Calu3 (cell line): ENCODE results near the gene KCNT2. TPM values are rescaled to one million over a fixed set of nuclear protein-coding genes. Genes with fewer than 3 reads are reported as not detected.

Source experiments
- BruUV-seq: library from RNA; stranded (reverse); fragments of 400-500 nt; replicated peaks from 2 replicates; lab custom pipeline; 2021; lab: Mats Ljungman, UMichigan
- CTCF ChIA-PET: fragments of 300-600 bp; sonication (Branson Sonifier 250); formaldehyde crosslinking; loops from one replicate; lab custom pipeline; 2022; ENCODE audit warnings: antibody characterized with exemption; lab: Charles Lee
- DNase-seq: peaks from one replicate; pipeline ENCODE4 v3.0.0; 2022
- H3K27ac Mint-ChIP-seq: one replicate; pipeline ENCODE4 v1.8.0; 2022; ENCODE audit warnings: mixed read lengths; ENCODE audit not compliant: unreplicated experiment
- H3K27me3 Mint-ChIP-seq: one replicate; pipeline ENCODE4 v1.8.0; 2022; ENCODE audit warnings: mixed read lengths; ENCODE audit not compliant: unreplicated experiment
- H3K36me3 Mint-ChIP-seq: one replicate; pipeline ENCODE4 v1.8.0; 2022; ENCODE audit warnings: mild to moderate bottlenecking, moderate library complexity, mixed read lengths; ENCODE audit not compliant: insufficient read depth, unreplicated experiment
- H3K4me1 Mint-ChIP-seq: one replicate; pipeline ENCODE4 v1.8.0; 2022; ENCODE audit warnings: mild to moderate bottlenecking, low read depth, mixed read lengths; ENCODE audit not compliant: unreplicated experiment
- H3K4me3 Mint-ChIP-seq: one replicate; pipeline ENCODE4 v1.8.0; 2022; ENCODE audit warnings: mild to moderate bottlenecking, low read depth, moderate library complexity, mixed read lengths; ENCODE audit not compliant: unreplicated experiment
- H3K9me3 Mint-ChIP-seq: one replicate; pipeline ENCODE4 v1.8.0; 2022; ENCODE audit warnings: low read depth, mixed read lengths; ENCODE audit not compliant: unreplicated experiment
- intact Hi-C: fragments of 100-400 bp; cut with micrococcal nuclease; formaldehyde crosslinking; loops from one replicate; pipeline ENCODE4 v1.10.0; 2022; ENCODE audit not compliant: unreplicated experiment
- total RNA-seq: library from RNA; stranded (reverse); gene quantifications from 2 replicates; pipeline ENCODE4 v1.2.3, GENCODE V29; 2022
- TF ChIP-seq, protein P1 (sequence below): fragments of 200-600 bp; IDR thresholded peaks from one replicate; pipeline ENCODE4 v1.8.0; 2022; ENCODE audit warnings: antibody characterized with exemption; ENCODE audit not compliant: unreplicated experiment

Gene KCNT2
- total RNA-seq, 1 experiment from 2014 or later: 3.3 TPM

DNA sequence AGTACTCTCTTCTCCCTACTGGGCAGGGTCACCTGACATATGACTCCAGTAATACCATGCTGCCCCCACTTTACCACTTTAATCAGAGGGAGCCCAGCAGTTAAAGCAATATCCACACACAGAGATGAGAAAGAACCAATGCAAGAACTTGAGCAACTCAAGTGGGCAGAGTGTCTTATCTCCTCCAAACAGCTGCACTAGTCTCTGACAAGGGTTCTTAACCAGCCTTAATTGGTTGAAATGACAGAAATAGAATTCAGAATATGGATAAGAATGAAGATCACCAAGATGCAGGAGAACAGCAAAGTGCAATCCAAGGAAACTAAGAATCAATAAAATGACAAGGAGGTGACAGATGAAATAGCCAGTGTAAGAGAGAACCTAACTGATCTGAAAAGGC, 91.0 kb downstream of the KCNT2 start:
- no peaks in the 10 kb centered on the region for H3K27me3 Mint-ChIP-seq
- intact Hi-C loops: no loop called here
- no peak for DNase-seq
- no TSS peak for BruUV-seq
- H3K4me1 Mint-ChIP-seq: no peaks in the 10 kb centered on the region
- no peak overlapping the region for H3K27ac Mint-ChIP-seq
- CTCF ChIA-PET: no interaction called here
- H3K36me3 Mint-ChIP-seq: no peaks in the 10 kb centered on the region
- no peaks in the 10 kb centered on the region for H3K9me3 Mint-ChIP-seq
- H3K4me3 Mint-ChIP-seq: no peak overlapping the region
- TF ChIP-seq, protein P1, sequence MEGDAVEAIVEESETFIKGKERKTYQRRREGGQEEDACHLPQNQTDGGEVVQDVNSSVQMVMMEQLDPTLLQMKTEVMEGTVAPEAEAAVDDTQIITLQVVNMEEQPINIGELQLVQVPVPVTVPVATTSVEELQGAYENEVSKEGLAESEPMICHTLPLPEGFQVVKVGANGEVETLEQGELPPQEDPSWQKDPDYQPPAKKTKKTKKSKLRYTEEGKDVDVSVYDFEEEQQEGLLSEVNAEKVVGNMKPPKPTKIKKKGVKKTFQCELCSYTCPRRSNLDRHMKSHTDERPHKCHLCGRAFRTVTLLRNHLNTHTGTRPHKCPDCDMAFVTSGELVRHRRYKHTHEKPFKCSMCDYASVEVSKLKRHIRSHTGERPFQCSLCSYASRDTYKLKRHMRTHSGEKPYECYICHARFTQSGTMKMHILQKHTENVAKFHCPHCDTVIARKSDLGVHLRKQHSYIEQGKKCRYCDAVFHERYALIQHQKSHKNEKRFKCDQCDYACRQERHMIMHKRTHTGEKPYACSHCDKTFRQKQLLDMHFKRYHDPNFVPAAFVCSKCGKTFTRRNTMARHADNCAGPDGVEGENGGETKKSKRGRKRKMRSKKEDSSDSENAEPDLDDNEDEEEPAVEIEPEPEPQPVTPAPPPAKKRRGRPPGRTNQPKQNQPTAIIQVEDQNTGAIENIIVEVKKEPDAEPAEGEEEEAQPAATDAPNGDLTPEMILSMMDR: no peak

DNA sequence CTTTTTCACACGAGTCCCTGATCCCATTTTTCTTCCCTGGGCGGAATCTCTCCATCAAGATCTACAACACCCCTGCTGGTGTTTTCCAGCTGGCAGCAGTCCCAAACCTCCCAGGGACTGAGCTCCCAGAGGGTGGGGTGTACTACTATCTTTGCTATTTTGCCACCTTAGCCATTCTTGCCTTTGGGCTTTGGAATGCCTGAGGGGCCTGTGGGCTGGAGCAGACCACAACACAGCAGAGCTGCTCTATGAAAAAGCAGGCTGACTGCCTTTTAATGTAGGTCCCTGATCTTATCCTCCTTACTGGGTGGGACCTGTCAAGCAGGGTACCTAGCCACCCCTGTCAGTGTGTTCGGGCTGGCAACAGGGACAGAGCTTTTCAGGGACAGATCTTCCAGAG, 91.9 kb downstream of the KCNT2 start:
- Mint-ChIP-seq H3K9me3 (no peaks in the 10 kb centered on the region), H3K4me3 (no peak overlapping the region), H3K27ac (no peak overlapping the region), H3K4me1 (no peaks in the 10 kb centered on the region), H3K27me3 (no peaks in the 10 kb centered on the region), H3K36me3 (no peaks in the 10 kb centered on the region)
- CTCF ChIA-PET: no interaction called here
- intact Hi-C loops: no loop called here
- no TSS peak for BruUV-seq
- TF ChIP-seq, protein P1: no peak
- DNase-seq: no peak

DNA sequence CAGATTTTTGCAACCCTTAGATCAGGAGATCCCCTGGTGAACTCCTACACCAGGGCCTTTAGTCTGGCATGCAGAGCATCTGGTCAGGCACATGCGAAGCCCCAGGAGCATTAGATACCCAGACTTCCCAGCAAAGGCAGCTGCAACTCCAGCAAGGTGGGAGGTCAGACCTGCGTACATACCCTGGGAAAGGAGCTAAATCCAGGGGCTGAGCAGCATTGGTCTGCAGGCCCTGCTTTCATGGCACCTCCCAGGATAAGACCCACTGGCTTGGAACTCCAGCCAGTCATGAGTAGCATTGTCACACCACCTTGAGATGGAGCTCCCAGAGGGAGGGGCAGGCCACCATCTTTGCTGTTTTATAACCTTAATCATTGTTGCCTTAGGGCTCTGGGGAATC, 92.3 kb downstream of the KCNT2 start:
- DNase-seq: no peak
- no peaks in the 10 kb centered on the region for H3K36me3 Mint-ChIP-seq
- H3K9me3 Mint-ChIP-seq: no peaks in the 10 kb centered on the region
- CTCF ChIA-PET: no interaction called here
- intact Hi-C loops: no loop called here
- TF ChIP-seq, protein P1: no peak
- H3K27ac Mint-ChIP-seq: no peak overlapping the region
- H3K4me1 Mint-ChIP-seq: no peaks in the 10 kb centered on the region
- H3K4me3 Mint-ChIP-seq: no peak overlapping the region
- BruUV-seq: no TSS peak
- no peaks in the 10 kb centered on the region for H3K27me3 Mint-ChIP-seq

DNA sequence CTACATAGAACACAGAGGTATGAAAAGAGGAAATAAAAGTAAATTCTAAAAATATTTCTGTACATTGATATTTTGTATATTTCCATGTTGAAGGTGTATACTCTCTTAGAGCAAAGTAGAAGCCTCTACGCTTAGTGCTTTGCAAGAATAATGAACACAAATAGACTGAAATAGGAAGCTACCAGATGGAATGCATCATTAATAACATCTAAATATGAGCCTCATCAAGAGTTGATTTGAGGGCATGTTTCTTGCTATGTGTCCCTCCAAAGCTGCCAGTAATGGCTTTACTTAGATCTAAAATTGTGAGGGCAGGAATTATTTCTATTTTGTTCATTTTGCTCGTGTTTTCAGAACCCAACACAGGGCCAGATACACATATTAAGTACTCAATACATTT, 94.4 kb downstream of the KCNT2 start:
- TF ChIP-seq, protein P1: no peak
- H3K36me3 Mint-ChIP-seq: no peaks in the 10 kb centered on the region
- H3K27ac Mint-ChIP-seq: no peak overlapping the region
- intact Hi-C loops: no loop called here
- H3K4me1 Mint-ChIP-seq: no peaks in the 10 kb centered on the region
- no peaks in the 10 kb centered on the region for H3K9me3 Mint-ChIP-seq
- CTCF ChIA-PET: interaction anchor here (0.6 kb wide), 1 partner anchor 21 kb away, joined by 4 read pairs; no protein-coding TSS in a partner anchor
- H3K27me3 Mint-ChIP-seq: no peaks in the 10 kb centered on the region
- H3K4me3 Mint-ChIP-seq: no peak overlapping the region
- no peak for DNase-seq
- BruUV-seq: no TSS peak
